Neural cell (in vitro differentiated cells): Measurements from ENCODE around the gene KIF14. TPM values are rescaled to one million over a fixed set of nuclear protein-coding genes. Genes with fewer than 3 reads are reported as not detected.

Experiments
- H2AFZ ChIP-seq: fragments of 200-600, 300-800 bp; sonication (generic), shearing (Covaris generic); 2 replicates; pipeline ENCODE4 v1.6.0; 2014; ENCODE audit warnings: low read depth, mild to moderate bottlenecking, antibody characterized with exemption, low read length, moderate library complexity
- H3F3A ChIP-seq: fragments of 200-600 bp; shearing (Covaris generic); 2 replicates; pipeline ENCODE4 v1.6.1; 2016; ENCODE audit warnings: mild to moderate bottlenecking, moderate library complexity, mixed read lengths, antibody characterized with exemption, low read length; ENCODE audit not compliant: insufficient read depth, poor library complexity, severe bottlenecking
- H3K27ac ChIP-seq: fragments of 200-600, 300-800 bp; sonication (generic), shearing (Covaris generic); 2 replicates; pipeline ENCODE4 v1.5.1; 2014; ENCODE audit warnings: mild to moderate bottlenecking, low read length, moderate library complexity
- H3K27me3 ChIP-seq: fragments of 300-800, 200-600 bp; sonication (generic), shearing (Covaris generic); 2 replicates; pipeline ENCODE4 v1.6.0; 2014; ENCODE audit warnings: mild to moderate bottlenecking, low read depth, low read length, moderate library complexity; ENCODE audit not compliant: insufficient read depth
- H3K36me3 ChIP-seq: fragments of 300-800, 200-600 bp; sonication (generic), shearing (Covaris generic); 2 replicates; pipeline ENCODE4 v1.5.1; 2014; ENCODE audit warnings: mild to moderate bottlenecking, antibody characterized with exemption, low read length, moderate library complexity; ENCODE audit not compliant: insufficient read depth
- H3K4me2 ChIP-seq: fragments of 300-800, 200-600 bp; sonication (generic), shearing (Covaris generic); 2 replicates; pipeline ENCODE4 v1.6.0; 2014; ENCODE audit warnings: mild to moderate bottlenecking, low read length
- H3K4me3 ChIP-seq: fragments of 300-800, 200-600 bp; sonication (generic), shearing (Covaris generic); 2 replicates; pipeline ENCODE4 v1.5.1; 2014; ENCODE audit warnings: mild to moderate bottlenecking, low read length, moderate library complexity
- H3K79me2 ChIP-seq: fragments of 200-600 bp; shearing (Covaris generic); replicated peaks from 2 replicates; pipeline ENCODE4 v1.6.0; 2014; ENCODE audit warnings: mild to moderate bottlenecking, low read length, moderate library complexity; ENCODE audit not compliant: insufficient read depth
- H3K9ac ChIP-seq: fragments of 300-800, 200-600 bp; sonication (generic), shearing (Covaris generic); 2 replicates; pipeline ENCODE4 v1.6.1; 2016; ENCODE audit warnings: mild to moderate bottlenecking, low read length, mixed read lengths
- H3K9me2 ChIP-seq: fragments of 200-600 bp; shearing (Covaris generic); 2 replicates; pipeline ENCODE4 v1.6.1; 2016; ENCODE audit warnings: mild to moderate bottlenecking, low read length, mixed read lengths; ENCODE audit not compliant: insufficient read depth
- H3K9me3 ChIP-seq: fragments of 200-600, 300-800 bp; sonication (generic), shearing (Covaris generic); 2 replicates; pipeline ENCODE4 v1.6.1; 2016; ENCODE audit warnings: mild to moderate bottlenecking, mixed run types, low read length, moderate library complexity, mixed read lengths
- H4K20me1 ChIP-seq: fragments of 200-600 bp; shearing (Covaris generic); 2 replicates; pipeline ENCODE4 v1.6.1; 2016; ENCODE audit warnings: mild to moderate bottlenecking, mixed run types; ENCODE audit not compliant: insufficient read depth
- EP300 ChIP-seq: fragments of 450-650 bp; conservative IDR thresholded peaks from 2 replicates; pipeline ENCODE4 v1.6.1; 2014; ENCODE audit warnings: antibody characterized with exemption, mild to moderate bottlenecking, moderate library complexity; ENCODE audit not compliant: poor library complexity, severe bottlenecking
- EZH2 ChIP-seq: fragments of 200-600, 300-800 bp; shearing (Covaris generic), sonication (generic); IDR thresholded peaks from 2 replicates; pipeline ENCODE4 v1.6.1; 2014; ENCODE audit warnings: antibody characterized with exemption, low read length, borderline replicate concordance, mild to moderate bottlenecking; ENCODE audit not compliant: insufficient read depth, poor library complexity, severe bottlenecking
- MXI1 ChIP-seq: fragments of 450-650 bp; conservative IDR thresholded peaks from 2 replicates; pipeline ENCODE4 v1.6.1; 2014; ENCODE audit warnings: antibody characterized with exemption, mild to moderate bottlenecking; ENCODE audit not compliant: poor library complexity, severe bottlenecking
- POLR2AphosphoS5 ChIP-seq: IDR thresholded peaks from 2 replicates; pipeline ENCODE4 v1.6.1; 2012
- RAD21 ChIP-seq: fragments of 450-650 bp; conservative IDR thresholded peaks from 2 replicates; pipeline ENCODE4 v1.6.1; 2014; ENCODE audit warnings: antibody characterized with exemption, mild to moderate bottlenecking, moderate library complexity
- REST ChIP-seq: IDR thresholded peaks from 2 replicates; pipeline ENCODE4 v1.6.1; 2012; ENCODE audit warnings: borderline replicate concordance
- SMC3 ChIP-seq: fragments of 450-650 bp; conservative IDR thresholded peaks from 2 replicates; pipeline ENCODE4 v1.6.1; 2014; ENCODE audit warnings: antibody characterized with exemption, mild to moderate bottlenecking, moderate library complexity; ENCODE audit not compliant: poor library complexity
- TAF1 ChIP-seq: IDR thresholded peaks from 2 replicates; pipeline ENCODE4 v1.6.1; 2012; ENCODE audit warnings: low read depth
- polyA minus RNA-seq: library from RNA; depleted of rRNA, polyadenylated mRNA; stranded (reverse); fragments of >200 nt; gene quantifications from 2 replicates; pipeline ENCODE4 v1.2.3, GENCODE V29; 2014
- polyA plus RNA-seq: library from polyadenylated mRNA; depleted of rRNA; stranded (reverse); fragments of >200 nt; gene quantifications from 2 replicates; pipeline ENCODE4 v1.2.3, GENCODE V29; 2014
- TF ChIP-seq, protein P1 (sequence below): fragments of 450-650 bp; IDR thresholded peaks from 2 replicates; pipeline ENCODE4 v1.5.1; 2014; ENCODE audit warnings: antibody characterized with exemption, mild to moderate bottlenecking, moderate library complexity; ENCODE audit not compliant: poor library complexity, severe bottlenecking

KIF14 gene, protein sequence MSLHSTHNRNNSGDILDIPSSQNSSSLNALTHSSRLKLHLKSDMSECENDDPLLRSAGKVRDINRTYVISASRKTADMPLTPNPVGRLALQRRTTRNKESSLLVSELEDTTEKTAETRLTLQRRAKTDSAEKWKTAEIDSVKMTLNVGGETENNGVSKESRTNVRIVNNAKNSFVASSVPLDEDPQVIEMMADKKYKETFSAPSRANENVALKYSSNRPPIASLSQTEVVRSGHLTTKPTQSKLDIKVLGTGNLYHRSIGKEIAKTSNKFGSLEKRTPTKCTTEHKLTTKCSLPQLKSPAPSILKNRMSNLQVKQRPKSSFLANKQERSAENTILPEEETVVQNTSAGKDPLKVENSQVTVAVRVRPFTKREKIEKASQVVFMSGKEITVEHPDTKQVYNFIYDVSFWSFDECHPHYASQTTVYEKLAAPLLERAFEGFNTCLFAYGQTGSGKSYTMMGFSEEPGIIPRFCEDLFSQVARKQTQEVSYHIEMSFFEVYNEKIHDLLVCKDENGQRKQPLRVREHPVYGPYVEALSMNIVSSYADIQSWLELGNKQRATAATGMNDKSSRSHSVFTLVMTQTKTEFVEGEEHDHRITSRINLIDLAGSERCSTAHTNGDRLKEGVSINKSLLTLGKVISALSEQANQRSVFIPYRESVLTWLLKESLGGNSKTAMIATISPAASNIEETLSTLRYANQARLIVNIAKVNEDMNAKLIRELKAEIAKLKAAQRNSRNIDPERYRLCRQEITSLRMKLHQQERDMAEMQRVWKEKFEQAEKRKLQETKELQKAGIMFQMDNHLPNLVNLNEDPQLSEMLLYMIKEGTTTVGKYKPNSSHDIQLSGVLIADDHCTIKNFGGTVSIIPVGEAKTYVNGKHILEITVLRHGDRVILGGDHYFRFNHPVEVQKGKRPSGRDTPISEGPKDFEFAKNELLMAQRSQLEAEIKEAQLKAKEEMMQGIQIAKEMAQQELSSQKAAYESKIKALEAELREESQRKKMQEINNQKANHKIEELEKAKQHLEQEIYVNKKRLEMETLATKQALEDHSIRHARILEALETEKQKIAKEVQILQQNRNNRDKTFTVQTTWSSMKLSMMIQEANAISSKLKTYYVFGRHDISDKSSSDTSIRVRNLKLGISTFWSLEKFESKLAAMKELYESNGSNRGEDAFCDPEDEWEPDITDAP (N-terminal part only)
- polyA plus RNA-seq (0.46 and 0.69 TPM in 2 replicates), polyA minus RNA-seq (1.5 and 2.2 TPM in 2 replicates)

- TF ChIP-seq POLR2AphosphoS5 (peak; percentile 33), EZH2 (no peak), SMC3 (no peak), MXI1 (peak; percentile 94)
- TF ChIP-seq, protein P1, sequence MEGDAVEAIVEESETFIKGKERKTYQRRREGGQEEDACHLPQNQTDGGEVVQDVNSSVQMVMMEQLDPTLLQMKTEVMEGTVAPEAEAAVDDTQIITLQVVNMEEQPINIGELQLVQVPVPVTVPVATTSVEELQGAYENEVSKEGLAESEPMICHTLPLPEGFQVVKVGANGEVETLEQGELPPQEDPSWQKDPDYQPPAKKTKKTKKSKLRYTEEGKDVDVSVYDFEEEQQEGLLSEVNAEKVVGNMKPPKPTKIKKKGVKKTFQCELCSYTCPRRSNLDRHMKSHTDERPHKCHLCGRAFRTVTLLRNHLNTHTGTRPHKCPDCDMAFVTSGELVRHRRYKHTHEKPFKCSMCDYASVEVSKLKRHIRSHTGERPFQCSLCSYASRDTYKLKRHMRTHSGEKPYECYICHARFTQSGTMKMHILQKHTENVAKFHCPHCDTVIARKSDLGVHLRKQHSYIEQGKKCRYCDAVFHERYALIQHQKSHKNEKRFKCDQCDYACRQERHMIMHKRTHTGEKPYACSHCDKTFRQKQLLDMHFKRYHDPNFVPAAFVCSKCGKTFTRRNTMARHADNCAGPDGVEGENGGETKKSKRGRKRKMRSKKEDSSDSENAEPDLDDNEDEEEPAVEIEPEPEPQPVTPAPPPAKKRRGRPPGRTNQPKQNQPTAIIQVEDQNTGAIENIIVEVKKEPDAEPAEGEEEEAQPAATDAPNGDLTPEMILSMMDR, result no peak
Measured at GRCh38 chr1:200620273-200621131, at the start of gene KIF14. Gene KIF14, minus strand, starts transcription at chr1:200620751. Its CDS starts 2,028 bp downstream, at chr1:200618723.

DNA sequence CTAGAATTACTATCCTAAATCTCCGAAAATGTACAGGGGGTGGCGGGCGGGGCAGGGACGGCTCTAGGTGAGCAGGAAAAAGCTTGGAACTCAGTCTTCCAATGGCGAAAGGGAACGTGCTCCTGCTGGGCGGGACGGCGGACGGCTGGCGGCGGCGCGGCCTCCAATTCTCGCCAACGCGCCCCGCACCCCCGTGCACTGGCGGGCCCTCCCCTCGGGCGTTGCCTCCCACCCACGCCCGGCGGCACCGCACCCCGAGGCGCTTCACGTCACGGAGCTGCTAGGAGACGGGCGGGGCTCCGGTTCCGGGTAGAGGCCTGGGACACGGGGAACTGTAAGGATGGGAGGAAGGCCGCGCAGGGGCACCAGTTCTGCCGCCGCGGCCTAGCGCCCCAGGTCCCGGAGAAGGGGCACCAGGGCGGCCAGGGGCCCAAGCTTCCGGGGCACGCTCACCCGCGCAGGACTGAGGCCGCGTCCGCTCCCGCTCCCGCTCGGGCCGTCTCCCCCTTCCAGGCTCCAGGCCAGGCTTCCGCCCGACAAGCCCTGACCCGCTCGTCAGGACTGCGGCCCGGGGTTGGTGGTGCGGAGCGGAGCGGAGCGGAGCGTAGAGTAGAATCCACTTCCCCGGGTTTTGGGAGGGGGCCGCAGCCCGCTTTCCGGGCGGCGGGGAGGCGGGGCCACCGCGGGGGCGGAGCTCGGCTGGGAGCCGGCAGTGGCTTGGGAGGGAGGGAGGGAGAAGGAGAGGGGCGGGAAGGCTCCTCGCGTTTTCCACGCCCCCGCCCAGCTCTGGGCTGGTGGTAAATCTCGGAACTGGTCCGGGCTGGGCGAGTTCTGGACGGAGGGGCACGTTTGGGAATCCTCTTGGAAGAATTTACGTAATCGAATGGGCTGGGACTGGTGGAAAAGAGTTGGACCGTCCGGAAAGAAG, 49.0 kb upstream of the KIF14 start, which contains the start of gene DDX59:
DDX59 (minus strand) TSS at position 594 of the 928 bp plus-strand sequence. CDS start 3,167 bp downstream, outside the sequence.
- no peaks in the 10 kb centered on the region for H3K9me2 ChIP-seq
- peak within 1 kb of the TSS; percentile 94 for H3K9ac ChIP-seq
- H3K27me3 ChIP-seq, result no peaks in the 10 kb centered on the region
- H2AFZ ChIP-seq, result peak within 1 kb of the TSS; percentile 93
- no peaks in the 10 kb centered on the region for H3K9me3 ChIP-seq
- H3K27ac ChIP-seq, result peak within 1 kb of the TSS; percentile 82
- no peaks in the 10 kb centered on the region for H3K36me3 ChIP-seq
- H3K79me2 ChIP-seq, result peaks cover 6% of the 10 kb centered on the region
- peak within 1 kb of the TSS; percentile 94 for H3K4me3 ChIP-seq
- peak within 1 kb of the TSS; percentile 70 for H3K4me2 ChIP-seq
- no peaks in the 10 kb centered on the region for H4K20me1 ChIP-seq
- no peaks in the 10 kb centered on the region for H3F3A ChIP-seq
- TF ChIP-seq EP300 (peak; percentile 47), EZH2 (no peak), MXI1 (peak; percentile 67), TAF1 (no peak), RAD21 (no peak), SMC3 (peak; percentile 63), REST (peak; percentile 69), POLR2AphosphoS5 (no peak)
- TF ChIP-seq, protein P1, result peak; percentile 27

More at GRCh38 chr1:200620273-200621131, at the start of gene KIF14:
- peaks cover 9% of the 10 kb centered on the region for H3K79me2 ChIP-seq
- H3K9ac ChIP-seq, result peak within 1 kb of the TSS; percentile 46
- no peaks in the 10 kb centered on the region for H3K9me2 ChIP-seq
- peak within 1 kb of the TSS; percentile 90 for H3K4me3 ChIP-seq
- H3K36me3 ChIP-seq, result no peaks in the 10 kb centered on the region
- no peaks in the 10 kb centered on the region for H4K20me1 ChIP-seq
- peak within 1 kb of the TSS; percentile 27 for H2AFZ ChIP-seq
- H3K27me3 ChIP-seq, result no peaks in the 10 kb centered on the region
- H3F3A ChIP-seq, result no peaks in the 10 kb centered on the region
- no peak within 1 kb of the TSS for H3K27ac ChIP-seq
- H3K9me3 ChIP-seq, result no peaks in the 10 kb centered on the region
- H3K4me2 ChIP-seq, result peak within 1 kb of the TSS; percentile 98
